Adrenal gland (tissue), 5 donors: ENCODE data around the gene CDK5R1.

Experiments used
- CTCF ChIP-seq, 6 experiments: fragments of 450-650 bp in 4 of 6; fragments of 200-600 bp in 2 of 6; sonication (generic) in 1 of 6; IDR thresholded peaks; 1 replicate in 5 of 6; 2 replicates in 1 of 6; pipeline versions ENCODE4 v1.5.1 to v1.8.0; 2016 to 2021; ENCODE audit warnings: antibody characterized with exemption in 6 of 6, mild to moderate bottlenecking in 2 of 6, moderate library complexity in 1 of 6
- POLR2A ChIP-seq, 2 donors: fragments of 450-650 bp; IDR thresholded peaks; one replicate each; pipeline ENCODE4 v1.6.1; 2017; ENCODE audit warnings: antibody characterized with exemption in 2 of 2, mild to moderate bottlenecking in 2 of 2, moderate library complexity in 1 of 2
- donor health status: DM: no; HTN: no; CAD: no.

DNA sequence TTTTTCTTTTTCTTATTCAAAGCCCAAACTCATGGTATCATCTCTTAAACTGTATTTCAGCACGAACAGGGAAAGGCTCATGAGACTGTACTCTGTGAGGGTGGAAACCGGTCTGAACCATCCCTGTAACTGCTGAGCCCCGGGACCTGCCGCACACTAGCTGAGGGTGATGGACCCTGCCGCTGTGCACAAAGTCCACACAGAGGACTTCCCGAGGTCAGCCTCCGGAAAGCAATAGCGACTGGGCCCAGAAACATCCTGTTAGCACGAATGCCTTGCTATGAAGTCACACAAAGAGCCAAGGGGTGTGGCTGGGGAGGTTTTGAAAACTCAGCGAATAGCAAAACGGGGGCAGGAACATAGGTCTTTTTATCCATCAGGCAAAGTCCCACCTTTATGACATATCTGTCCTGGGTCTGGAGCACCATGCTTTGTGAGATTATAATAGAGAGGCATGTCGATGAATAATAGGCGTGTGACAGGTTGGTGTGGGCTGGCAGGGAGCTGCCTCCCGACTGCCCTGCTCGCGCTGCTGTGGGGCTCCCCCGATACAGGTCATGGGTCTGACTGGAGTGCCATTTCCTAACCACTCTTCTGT lies 33.4 kb downstream of the CDK5R1 start:
- TF ChIP-seq POLR2A (IDR thresholded peaks at IDR 0.05) (no peak), CTCF (IDR thresholded peaks at IDR 0.05) (no peak)
